Astrocyte (in vitro differentiated cells and primary cell): ENCODE results near the gene PHF19. TPM values are rescaled to one million over a fixed set of nuclear protein-coding genes. Genes with fewer than 3 reads are reported as not detected.

Experiments
- DNase-seq: peaks from one replicate; pipeline ENCODE4 v3.0.0-alpha.2; 2010; ENCODE audit warnings: low read depth
- FAIRE-seq: peaks from 2 replicates; lab custom pipeline; 2011; peaks lifted over from hg19 to GRCh38; lab: Jason Lieb, UNC
- H2AFZ ChIP-seq: 2 replicates; pipeline ENCODE4 v1.6.0; 2012; ENCODE audit warnings: low read depth, low read length, inconsistent platforms
- H3K27ac ChIP-seq: 2 replicates; pipeline ENCODE4 v1.5.1; 2011; ENCODE audit warnings: low read depth, low read length, inconsistent platforms
- H3K27me3 ChIP-seq: 2 replicates; pipeline ENCODE4 v1.6.0; 2011; ENCODE audit warnings: low read length, inconsistent platforms; ENCODE audit not compliant: insufficient read depth
- H3K36me3 ChIP-seq: 2 replicates; pipeline ENCODE4 v1.5.1; 2011; ENCODE audit warnings: low read length, inconsistent platforms; ENCODE audit not compliant: insufficient read depth
- H3K4me1 ChIP-seq: 2 replicates; pipeline ENCODE4 v1.5.1; 2011; ENCODE audit warnings: low read length, inconsistent platforms; ENCODE audit not compliant: insufficient read depth
- H3K4me2 ChIP-seq: 2 replicates; pipeline ENCODE4 v1.6.0; 2012; ENCODE audit warnings: low read length, inconsistent platforms
- H3K4me3 ChIP-seq: 2 replicates; pipeline ENCODE4 v1.5.1; 2011; ENCODE audit warnings: low read depth, mild to moderate bottlenecking, low read length, inconsistent platforms; ENCODE audit not compliant: insufficient read depth
- H3K79me2 ChIP-seq: 2 replicates; pipeline ENCODE4 v1.6.0; 2012; ENCODE audit warnings: mild to moderate bottlenecking, low read length, inconsistent platforms; ENCODE audit not compliant: insufficient read depth
- H3K9ac ChIP-seq: 2 replicates; pipeline ENCODE4 v1.6.0; 2012; ENCODE audit warnings: mild to moderate bottlenecking, low read length, inconsistent platforms
- H3K9me3 ChIP-seq: 2 replicates; pipeline ENCODE4 v1.5.1; 2012; ENCODE audit warnings: low read depth, mild to moderate bottlenecking, low read length, inconsistent platforms; ENCODE audit not compliant: insufficient read depth
- H4K20me1 ChIP-seq: 2 replicates; pipeline ENCODE4 v1.6.0; 2012; ENCODE audit warnings: low read length, inconsistent platforms; ENCODE audit not compliant: insufficient read depth
- H3K27ac Mint-ChIP-seq: one replicate; pipeline ENCODE4 v1.8.0; 2021; ENCODE audit warnings: mild to moderate bottlenecking, mixed read lengths; ENCODE audit not compliant: unreplicated experiment
- H3K27me3 Mint-ChIP-seq: one replicate; pipeline ENCODE4 v1.8.0; 2021; ENCODE audit warnings: low read depth, mixed read lengths; ENCODE audit not compliant: unreplicated experiment
- H3K36me3 Mint-ChIP-seq: one replicate; pipeline ENCODE4 v1.8.0; 2021; ENCODE audit warnings: low read depth, mixed read lengths; ENCODE audit not compliant: unreplicated experiment
- H3K4me1 Mint-ChIP-seq: one replicate; pipeline ENCODE4 v1.8.0; 2021; ENCODE audit warnings: low read depth, mixed read lengths; ENCODE audit not compliant: unreplicated experiment
- H3K4me3 Mint-ChIP-seq: one replicate; pipeline ENCODE4 v1.8.0; 2021; ENCODE audit warnings: mild to moderate bottlenecking, moderate library complexity, mixed read lengths; ENCODE audit not compliant: unreplicated experiment
- H3K9me3 Mint-ChIP-seq: one replicate; pipeline ENCODE4 v1.8.0; 2021; ENCODE audit warnings: mild to moderate bottlenecking, mixed read lengths; ENCODE audit not compliant: unreplicated experiment
- EZH2 ChIP-seq: IDR thresholded peaks from 2 replicates; pipeline ENCODE4 v1.6.1; 2012; ENCODE audit warnings: mild to moderate bottlenecking, low read length, inconsistent platforms; ENCODE audit not compliant: insufficient read depth
- total RNA-seq: library from RNA; stranded (reverse); gene quantifications from 2 replicates; pipeline ENCODE4 v1.2.1, GENCODE V29; 2021
- TF ChIP-seq, protein P1 (sequence below): IDR thresholded peaks from 2 replicates; pipeline ENCODE4 v1.5.1; 2011; ENCODE audit warnings: low read depth, mild to moderate bottlenecking, inconsistent platforms, low read length, moderate library complexity; ENCODE audit not compliant: insufficient read depth

PHF19 gene
- total RNA-seq, 1 donor from 2014 or later, result 19.5 TPM

DNA sequence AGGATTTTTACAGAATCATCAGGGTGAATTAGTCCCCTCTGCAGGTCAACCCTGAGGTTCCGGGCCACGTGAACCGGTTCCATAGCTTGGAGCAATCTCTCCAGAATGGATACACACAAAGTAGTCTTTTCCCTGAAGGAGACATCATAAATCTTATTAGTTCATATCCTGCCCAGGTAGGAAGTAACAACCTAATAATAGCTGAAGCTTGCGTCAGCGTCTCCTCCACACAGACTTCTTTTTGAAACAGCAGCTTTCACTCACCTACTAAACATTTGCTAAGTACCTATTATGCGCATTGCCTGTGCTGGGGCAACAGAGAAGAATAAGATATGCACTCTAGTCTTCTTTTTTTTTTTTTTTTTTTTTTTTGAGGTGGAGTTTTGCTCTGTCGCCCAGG is 43.7 kb downstream of the PHF19 start:
- Mint-ChIP-seq H3K27me3 (no peaks in the 10 kb centered on the region), H3K27ac (no peak overlapping the region), H3K36me3 (peaks cover 12% of the 10 kb centered on the region), H3K9me3 (no peaks in the 10 kb centered on the region), H3K4me1 (peaks cover 13% of the 10 kb centered on the region), H3K4me3 (no peak overlapping the region)
- Histone ChIP-seq H3K27me3 (no peaks in the 10 kb centered on the region), H3K79me2 (peaks cover 32% of the 10 kb centered on the region), H3K4me2 (no peak overlapping the region), H4K20me1 (peaks cover 34% of the 10 kb centered on the region), H3K4me3 (no peak overlapping the region), H3K9ac (no peak overlapping the region), H3K9me3 (no peaks in the 10 kb centered on the region), H3K27ac (no peak overlapping the region), H3K4me1 (no peaks in the 10 kb centered on the region), H3K36me3 (peaks cover 27% of the 10 kb centered on the region), H2AFZ (no peak overlapping the region)
- TF ChIP-seq, protein P1, sequence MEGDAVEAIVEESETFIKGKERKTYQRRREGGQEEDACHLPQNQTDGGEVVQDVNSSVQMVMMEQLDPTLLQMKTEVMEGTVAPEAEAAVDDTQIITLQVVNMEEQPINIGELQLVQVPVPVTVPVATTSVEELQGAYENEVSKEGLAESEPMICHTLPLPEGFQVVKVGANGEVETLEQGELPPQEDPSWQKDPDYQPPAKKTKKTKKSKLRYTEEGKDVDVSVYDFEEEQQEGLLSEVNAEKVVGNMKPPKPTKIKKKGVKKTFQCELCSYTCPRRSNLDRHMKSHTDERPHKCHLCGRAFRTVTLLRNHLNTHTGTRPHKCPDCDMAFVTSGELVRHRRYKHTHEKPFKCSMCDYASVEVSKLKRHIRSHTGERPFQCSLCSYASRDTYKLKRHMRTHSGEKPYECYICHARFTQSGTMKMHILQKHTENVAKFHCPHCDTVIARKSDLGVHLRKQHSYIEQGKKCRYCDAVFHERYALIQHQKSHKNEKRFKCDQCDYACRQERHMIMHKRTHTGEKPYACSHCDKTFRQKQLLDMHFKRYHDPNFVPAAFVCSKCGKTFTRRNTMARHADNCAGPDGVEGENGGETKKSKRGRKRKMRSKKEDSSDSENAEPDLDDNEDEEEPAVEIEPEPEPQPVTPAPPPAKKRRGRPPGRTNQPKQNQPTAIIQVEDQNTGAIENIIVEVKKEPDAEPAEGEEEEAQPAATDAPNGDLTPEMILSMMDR, result no peak
- TF ChIP-seq EZH2, result no peak
- FAIRE-seq (no peak), DNase-seq (no peak)

DNA sequence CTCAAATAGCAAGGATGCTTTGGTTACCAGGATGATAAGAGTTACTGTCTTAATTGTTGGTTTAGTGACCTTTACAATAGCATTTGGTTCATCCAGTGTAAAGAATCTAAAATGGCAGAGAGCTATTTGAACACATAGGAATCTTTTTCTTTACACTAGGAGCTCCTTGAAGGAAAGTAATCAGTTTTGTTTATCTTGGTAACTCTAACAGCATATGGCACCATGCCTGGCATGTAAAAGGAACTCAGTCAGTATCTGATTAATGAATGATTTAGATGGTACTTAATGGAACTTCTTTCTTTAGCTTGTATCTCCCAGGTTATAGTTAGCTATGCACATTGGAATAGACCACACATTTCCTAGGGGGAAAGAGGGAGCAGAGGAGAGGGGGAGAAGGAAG is 44.2 kb downstream of the PHF19 start:
- H3K27ac Mint-ChIP-seq, result no peak overlapping the region
- no peak overlapping the region for H3K4me3 Mint-ChIP-seq
- H3K4me1 Mint-ChIP-seq, result peaks cover 9% of the 10 kb centered on the region
- Histone ChIP-seq H3K36me3 (peaks cover 27% of the 10 kb centered on the region), H3K79me2 (peaks cover 26% of the 10 kb centered on the region), H3K27me3 (no peaks in the 10 kb centered on the region), H2AFZ (no peak overlapping the region), H3K4me3 (no peak overlapping the region), H3K9me3 (no peaks in the 10 kb centered on the region), H3K9ac (no peak overlapping the region), H3K4me2 (no peak overlapping the region), H4K20me1 (peaks cover 32% of the 10 kb centered on the region), H3K4me1 (no peaks in the 10 kb centered on the region), H3K27ac (no peak overlapping the region)
- no peaks in the 10 kb centered on the region for H3K27me3 Mint-ChIP-seq
- FAIRE-seq (no peak), DNase-seq (no peak)
- no peaks in the 10 kb centered on the region for H3K9me3 Mint-ChIP-seq
- H3K36me3 Mint-ChIP-seq, result peaks cover 12% of the 10 kb centered on the region
- no peak for TF ChIP-seq EZH2
- TF ChIP-seq, protein P1, result no peak

DNA sequence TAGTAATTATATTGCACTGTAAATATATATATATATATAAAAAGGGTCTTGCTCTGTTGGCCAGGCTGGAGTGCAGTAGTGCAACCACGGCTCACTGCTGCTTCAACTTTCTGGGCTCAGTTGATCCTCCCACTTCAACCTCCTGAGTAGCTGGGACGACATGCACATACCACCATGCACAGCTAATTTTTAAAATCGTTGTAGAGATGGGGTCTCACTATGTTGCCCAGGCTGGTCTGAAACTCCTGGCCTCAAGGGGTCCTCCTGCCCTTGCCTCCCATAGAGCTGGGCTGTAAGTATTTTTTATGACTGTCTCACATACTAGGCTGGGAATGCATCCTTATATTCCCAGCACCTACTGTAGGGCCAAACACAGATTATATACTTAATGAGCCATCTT is 46.1 kb downstream of the PHF19 start:
- H3K27me3 Mint-ChIP-seq, result no peaks in the 10 kb centered on the region
- FAIRE-seq, result no peak

More for the DNA sequence above, 46.1 kb downstream of the PHF19 start:
- no peaks in the 10 kb centered on the region for H3K9me3 Mint-ChIP-seq
- no peak overlapping the region for H3K4me3 Mint-ChIP-seq
- Histone ChIP-seq H2AFZ (no peak overlapping the region), H3K4me1 (no peaks in the 10 kb centered on the region), H3K9ac (no peak overlapping the region), H3K27me3 (no peaks in the 10 kb centered on the region), H3K36me3 (peaks cover 36% of the 10 kb centered on the region), H4K20me1 (peaks cover 24% of the 10 kb centered on the region), H3K4me2 (no peak overlapping the region), H3K9me3 (no peaks in the 10 kb centered on the region), H3K79me2 (peaks cover 9% of the 10 kb centered on the region), H3K27ac (no peak overlapping the region), H3K4me3 (no peak overlapping the region)
- H3K27ac Mint-ChIP-seq, result no peak overlapping the region
- H3K4me1 Mint-ChIP-seq, result peaks cover 2% of the 10 kb centered on the region
- no peak for DNase-seq
- no peak for TF ChIP-seq EZH2
- TF ChIP-seq, protein P1, result no peak
- H3K36me3 Mint-ChIP-seq, result peaks cover 14% of the 10 kb centered on the region
